HG03064 (cell line): Measurements from ENCODE around the gene CEP126.

Experiments used
- ATAC-seq: cut with Tn5 transposase; IDR thresholded peaks from one replicate; pipeline ENCODE4 v1.9.1; 2021; ENCODE audit warnings: low read depth; ENCODE audit not compliant: unreplicated experiment

CEP126 gene, protein sequence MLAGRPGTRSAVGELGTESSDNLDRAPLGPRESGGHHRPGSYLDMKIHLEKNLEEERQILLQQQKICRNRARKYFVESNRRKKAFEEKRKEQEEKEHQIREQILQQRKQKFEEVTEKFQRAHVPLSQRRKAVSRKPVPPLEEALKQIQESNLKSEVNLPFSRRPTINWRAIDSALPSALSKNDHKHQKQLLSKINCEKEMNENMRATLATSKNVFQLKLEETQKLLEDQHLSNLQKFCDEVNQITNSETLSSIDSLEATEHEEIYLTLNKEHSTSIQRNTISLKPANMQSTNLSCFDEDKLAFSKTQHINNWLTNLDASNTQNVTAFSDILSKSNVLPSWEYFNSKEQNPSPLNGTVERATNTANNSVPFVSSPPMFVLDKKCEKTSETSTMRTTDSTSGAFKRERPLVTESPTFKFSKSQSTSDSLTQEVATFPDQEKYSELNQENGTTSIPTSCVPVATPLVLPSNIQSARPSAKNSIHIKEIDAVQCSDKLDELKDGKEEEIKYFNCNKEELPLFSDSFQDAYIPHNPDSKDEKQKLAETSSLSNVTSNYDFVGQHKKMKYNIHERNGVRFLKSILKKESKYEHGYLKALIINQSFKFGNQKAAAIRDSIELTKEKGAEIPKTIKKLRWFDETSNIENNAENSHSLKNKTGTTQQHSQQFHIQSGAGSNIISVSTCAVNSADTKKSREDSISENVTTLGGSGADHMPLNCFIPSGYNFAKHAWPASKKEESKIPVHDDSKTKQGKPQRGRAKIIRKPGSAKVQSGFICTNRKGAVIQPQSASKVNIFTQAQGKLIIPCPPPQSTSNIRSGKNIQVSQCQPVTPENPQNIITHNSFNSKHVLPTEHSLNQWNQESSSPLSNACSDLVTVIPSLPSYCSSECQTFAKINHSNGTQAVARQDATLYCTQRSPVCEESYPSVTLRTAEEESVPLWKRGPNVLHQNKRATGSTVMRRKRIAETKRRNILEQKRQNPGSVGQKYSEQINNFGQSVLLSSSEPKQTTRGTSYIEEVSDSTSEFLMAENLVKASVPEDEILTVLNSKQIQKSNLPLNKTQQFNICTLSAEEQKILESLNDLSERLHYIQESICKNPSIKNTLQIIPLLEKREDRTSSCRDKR

DNA sequence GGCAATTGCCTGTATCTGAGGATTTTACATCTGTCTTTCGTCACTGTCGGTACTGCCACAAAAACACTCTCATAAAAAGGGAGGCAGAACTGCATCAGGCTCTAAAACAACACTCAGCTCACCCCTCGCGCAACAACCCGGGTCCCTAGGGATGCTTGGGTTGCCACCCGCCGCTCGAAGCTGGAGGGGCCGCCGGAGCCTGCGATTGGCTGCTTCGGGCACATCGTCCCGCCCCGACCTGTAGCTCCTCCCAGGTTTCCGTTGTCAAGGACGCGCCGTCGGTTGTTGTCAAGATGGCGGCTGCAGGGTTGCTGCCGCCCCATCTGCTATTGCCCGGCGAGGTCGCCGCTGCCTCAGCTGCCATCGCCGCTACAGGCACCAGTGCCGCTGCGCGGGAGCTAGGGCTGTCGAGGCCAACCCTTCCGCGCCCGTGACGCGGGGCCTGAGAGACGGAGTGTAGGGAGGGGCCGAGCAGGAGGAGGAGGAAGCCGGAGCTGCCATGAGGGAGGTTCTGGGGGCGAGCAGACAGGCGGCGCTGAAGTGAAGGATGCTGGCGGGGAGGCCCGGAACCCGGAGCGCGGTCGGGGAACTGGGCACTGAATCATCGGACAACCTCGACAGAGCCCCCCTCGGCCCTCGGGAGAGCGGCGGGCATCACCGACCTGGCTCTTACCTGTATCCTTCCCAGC lies at the start of gene CEP126:
Gene CEP126 (plus strand): TSS at position 273 of the 689 bp plus-strand sequence. CDS start 275 bp downstream, at position 548.
- ATAC-seq, result peak; percentile 99

DNA sequence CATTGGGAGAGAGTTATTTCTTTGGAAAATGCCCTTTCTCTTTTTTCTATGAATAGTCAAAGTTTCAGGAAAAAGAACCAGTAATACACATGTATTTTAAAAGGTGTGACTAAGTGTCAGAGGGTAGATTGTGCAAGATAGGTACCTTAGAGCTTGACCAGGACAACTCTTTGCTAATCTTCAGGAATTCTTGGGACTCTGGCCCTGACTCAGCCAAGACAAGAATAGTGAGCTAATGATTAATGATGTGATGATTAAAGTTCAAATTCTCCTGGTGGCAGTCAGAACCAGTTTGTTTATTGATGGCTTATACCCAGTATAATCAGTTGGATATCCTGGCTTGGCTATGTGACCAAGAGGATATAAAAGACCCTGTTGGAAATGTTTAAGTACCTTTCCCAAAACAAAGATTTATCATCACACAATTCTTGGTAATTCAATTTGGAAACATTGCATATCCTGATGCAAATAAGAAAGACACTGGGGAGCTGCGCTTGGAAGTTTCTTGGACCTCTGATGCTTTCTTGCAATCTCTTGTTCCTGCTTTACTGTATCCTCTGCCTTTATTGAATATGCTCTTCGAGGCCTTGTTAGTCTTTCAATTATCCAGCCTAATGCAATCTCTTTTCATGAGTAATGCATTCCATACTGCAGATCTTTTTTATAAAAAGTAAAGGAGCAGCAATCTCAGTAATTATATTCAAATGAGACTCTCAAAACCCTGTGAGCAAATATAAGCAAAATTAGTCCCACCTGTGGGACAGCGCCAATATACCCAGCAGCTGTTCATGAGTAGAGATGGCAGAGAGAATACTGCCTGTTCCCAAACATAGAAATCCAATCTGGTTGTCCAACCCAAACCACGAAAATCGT lies 48.0 kb upstream of the CEP126 start:
- ATAC-seq, result no peak

DNA sequence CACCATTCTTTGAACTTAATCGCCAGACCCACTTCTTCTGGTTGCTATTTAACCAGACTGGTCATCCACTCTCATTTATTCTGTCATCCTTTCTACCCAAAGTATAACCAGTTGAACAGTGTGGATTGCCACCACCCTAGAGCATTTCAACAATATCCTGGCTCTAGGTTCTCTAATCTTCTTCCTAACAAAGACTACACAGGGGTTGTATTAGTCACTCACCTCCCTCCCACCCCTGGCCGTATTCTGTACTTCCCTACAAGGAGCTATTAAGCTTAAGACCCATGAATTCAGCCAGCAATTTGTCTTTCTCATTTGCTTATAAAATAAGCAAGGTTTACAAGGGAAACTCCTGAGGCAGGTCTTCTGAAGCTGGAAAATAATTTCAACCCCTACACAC lies 46.9 kb upstream of the CEP126 start:
- no peak for ATAC-seq

DNA sequence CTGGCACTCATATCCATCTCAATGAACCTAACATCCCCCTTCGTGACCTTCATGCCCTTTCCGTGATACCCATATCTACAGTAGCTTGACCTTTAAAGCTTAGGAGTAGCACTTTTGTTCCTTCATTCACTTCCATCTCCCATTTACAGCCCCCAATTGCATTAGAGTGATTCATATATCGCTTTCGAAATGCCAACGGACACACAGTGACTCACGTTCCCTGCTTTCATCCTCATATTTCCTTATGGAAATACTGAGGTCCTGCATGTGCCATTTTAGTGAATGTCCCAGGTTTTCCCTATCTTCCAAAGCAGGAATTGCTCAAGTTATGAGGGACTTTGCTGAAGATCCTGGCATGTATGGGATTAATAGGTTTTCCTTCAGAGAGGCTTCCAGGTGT lies 44.3 kb upstream of the CEP126 start:
- no peak for ATAC-seq

DNA sequence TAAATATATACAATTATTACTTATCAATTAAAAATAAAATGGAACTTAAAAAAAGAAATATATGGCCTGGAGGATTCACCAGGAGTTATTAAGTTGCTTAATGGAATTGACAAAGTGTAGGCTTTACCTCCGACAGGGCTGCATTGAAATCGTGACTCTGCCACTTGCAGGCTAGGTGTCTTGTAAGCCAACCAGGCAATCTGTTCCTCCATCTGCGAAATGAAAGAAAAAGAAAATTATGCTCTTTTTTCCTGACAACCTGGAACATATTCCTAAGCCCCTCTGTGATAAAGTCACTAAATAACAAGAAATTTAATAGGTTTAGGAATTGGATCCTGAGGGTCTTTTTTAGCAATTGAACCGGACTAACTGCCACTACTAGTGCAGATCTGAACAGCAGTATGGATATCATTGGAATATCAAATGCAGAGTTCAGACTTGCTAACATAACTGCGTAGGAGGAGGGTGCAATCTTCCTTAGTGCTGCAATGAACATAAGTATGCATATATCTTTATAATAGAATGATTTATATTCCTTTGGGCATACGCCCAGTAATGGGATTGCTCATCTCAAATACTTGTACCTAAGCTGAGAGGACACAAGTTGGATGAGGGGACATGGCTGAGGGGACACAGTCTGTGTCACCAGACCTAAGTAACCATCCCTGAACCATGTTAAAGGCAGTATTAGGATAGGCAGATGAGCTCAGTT lies 42.5 kb upstream of the CEP126 start:
- no peak for ATAC-seq

DNA sequence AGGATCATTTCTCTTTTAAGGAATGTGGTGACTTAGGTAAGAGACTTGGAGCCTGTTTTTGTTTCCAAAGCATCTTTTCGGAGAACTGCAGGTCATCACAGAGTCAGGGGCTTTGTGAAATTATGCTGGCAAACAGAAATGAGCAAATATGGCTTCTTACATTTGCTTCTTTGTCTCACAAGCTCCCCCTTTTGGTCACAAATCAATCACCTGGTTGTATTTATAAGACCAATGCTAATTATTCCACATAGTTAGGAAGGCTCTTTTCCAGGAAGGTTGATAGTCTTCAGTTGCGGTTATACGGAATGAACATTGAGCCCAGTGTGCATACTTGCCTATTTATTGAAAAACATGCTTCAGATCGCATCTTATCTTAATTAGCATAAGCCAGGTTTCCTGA lies 34.6 kb upstream of the CEP126 start:
- no peak for ATAC-seq

DNA sequence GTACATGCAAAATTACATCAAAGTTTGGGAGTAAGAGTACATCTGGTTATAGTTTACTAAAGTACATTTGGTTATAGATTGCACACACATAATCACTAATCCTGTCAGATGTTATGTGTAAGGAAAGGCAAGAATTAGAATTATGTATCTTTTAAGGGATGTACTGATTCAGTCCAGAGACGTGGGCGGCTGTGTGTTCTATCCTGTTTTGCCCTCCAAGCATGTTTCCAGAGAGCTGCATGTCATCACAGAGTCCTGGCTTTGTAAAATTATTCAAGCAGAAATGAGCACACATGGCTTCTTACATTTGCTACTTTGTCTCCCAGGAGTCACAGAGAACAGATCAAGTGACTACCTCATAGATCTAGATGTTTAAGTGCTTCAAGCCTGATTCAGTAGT lies 33.2 kb upstream of the CEP126 start:
- no peak for ATAC-seq

DNA sequence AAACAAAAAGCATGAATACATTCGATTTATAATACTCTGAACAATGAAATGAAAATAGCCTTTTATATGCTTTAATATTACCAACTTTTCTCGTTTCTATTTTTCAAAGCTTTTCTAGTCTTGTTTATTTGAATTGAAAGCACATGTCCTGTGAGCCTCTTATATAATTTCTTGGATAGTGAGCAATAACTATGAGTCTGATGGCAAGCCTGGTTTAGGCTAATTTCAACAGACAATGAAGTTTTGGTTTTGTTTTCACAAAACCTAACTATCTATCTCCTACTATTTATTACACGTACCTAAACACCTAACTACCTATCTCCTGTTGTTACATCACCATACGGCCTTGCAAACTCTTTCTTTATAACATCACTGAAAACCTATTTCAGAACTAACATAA lies 29.2 kb upstream of the CEP126 start:
- no peak for ATAC-seq

DNA sequence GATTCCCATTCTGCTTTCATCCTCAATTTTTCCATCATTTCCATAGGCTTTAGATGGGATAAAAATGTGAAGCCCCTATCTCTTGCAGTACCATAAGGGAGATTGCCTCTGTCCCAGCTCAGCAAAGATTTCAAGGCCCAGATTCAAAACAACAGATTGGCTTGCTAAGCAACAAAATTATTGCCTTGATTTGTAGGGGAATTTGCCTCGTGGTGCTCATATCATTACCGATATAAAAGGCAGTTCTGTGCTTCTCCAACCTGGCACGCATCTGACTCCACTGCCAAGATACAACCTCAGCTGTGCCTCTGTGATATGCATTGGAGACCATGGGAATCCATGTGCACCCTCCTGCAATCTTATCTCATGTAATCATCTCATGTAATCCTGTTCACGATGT lies 25.0 kb upstream of the CEP126 start:
- ATAC-seq, result no peak

DNA sequence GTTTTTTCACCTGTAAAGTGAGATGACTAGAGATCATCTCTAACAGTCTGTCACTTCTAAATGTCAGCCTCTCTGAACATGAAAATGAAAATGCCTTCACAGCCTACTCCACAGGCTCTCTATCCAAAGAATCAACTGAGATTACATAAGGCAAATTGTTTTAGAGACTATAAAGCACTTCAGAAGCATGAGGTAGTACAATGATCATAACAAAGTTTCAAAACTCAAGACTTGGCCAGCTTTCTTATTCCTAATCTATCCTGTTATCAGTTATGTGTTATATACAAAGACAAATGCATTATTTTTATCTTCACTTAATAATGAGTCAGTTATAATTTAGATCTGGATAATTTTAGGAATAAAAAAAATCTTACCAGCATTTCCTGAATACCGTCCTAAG lies 20.3 kb upstream of the CEP126 start:
- no peak for ATAC-seq

DNA sequence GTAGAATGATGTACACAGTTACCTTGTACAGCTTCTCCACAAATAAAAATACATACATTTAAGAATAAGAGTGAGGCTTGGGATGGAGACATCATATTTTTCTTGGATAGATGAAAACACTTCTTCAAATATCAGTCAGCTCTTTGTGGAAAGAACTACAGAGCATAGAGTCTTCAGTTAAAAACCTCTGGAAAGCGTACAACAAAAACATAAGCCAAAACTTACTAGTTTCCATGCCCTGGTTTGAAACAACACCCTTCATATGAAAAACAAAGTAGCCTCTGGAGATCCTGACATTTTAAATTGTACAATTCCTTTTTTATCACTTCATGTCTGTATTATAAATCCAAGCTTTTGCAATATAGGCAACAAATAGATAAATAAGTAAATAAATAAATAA lies 7.0 kb upstream of the CEP126 start:
- no peak for ATAC-seq

DNA sequence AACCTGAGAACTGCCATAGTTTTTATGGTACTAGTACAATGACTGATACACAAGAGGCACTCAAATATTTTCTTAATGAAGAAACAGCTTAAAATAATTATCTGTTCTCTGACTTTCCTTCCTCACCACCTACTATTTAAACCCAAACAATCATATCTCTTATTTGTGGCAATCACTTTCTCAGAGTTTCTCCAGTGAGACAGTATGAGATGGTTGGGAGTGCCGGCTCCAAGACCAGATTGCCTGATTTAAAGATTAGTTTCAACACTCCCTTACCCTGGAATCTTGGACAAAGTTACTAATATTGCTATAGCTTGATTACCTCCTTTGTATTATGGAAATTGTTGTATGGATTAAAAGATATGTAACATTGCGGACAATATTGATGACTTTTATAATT lies 5.7 kb upstream of the CEP126 start:
- no peak for ATAC-seq

DNA sequence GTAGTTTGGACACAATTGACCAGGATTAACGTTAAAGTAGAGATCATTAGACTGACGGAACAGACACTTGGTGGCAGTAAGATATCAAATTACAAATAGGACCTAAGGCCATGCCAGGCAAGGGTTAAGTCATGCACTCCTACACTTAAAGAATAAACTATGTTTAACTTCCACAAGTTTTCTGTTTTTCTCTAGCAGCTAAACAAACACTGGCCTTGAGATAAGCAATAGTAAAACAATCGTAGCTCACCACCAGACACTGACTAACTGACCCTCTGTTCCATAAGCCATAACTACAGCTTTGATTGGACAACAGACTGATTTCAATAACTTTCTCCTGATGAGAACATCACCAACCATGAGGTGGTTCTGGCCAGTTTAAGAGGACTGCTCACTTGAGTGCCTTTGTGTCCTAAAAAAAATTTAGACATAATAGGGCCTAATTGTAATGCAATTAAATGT lies 2.0 kb upstream of the CEP126 start:
- no peak for ATAC-seq

DNA sequence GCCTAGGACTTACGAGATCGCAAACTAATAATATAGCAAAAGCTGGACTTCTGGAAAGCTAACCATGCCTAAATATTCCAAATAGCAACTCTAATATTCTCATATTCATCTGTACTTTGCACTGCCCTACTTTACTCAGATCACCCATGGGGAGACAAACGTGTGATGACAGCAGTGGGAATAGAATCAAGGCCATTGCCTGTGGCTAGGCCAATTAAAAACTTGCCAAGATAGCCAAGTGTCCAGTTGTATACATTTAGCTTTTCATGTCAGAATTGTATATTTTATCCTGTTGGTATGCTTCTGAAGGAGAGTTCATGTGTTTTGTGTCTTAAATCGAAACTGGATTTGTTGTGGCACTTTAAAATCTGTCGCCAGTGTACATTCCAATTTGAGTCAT lies 1.2 kb upstream of the CEP126 start:
- ATAC-seq, result no peak

DNA sequence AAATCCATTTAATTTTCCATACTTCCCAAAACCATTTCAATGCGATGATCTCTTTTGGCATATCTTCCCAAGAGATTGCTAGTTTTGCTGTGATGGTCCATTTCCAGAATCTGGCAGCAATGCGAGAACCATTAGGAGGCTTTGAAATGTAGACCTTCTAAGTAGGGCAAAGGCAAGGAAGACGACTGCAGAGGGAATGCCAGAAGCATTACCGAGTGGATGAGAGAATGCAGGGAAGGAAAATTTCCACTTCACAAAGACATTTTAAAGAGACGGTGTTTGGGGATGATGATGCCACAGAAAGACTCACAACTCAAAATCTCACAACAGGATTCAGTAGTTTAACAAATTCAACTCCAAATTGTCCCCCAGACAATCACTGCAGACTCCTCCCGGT lies 471 bp upstream of the CEP126 start:
- no peak for ATAC-seq

DNA sequence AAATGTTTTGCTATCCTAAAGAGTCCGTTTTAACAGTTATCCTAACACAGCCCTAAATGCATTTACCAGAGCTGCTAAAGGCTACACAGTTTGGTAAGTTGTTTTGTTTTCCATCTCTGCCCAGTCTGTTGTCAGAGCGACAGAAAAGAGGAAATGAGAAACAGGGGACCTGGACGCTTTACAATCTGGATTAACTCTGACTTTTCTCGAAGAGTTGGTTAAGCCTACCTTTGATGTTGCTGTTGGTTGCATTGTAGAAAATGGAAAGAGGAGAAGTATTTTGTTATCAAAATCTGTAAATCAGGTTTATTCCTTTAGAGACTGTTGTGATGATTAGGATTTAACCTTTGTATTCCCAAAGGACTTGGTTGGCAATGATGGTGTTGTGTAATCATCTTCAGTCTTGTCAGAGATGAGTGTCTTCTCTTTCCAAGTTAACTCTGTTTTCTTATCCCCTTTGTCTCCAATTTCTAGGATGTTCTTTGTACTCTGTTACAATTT lies 1.0 kb downstream of the CEP126 start:
- no peak for ATAC-seq

DNA sequence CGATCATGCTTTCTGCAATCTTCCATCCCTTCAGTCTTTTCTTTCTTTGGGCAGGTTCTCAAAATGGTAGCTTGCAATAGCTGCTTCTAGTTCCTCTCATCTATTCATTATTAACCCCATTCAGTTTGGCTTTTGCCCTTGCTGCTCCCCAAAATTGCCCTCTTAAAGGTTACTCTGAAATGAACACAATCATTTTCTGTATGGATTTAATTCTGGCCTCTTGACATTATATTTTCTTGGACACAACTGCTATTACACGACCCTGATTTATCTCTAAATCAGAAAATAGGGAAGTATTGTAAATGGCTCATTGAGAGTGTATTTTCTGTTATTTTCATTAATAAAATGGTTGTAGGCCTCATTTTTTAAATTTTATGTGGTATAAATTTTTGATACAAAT lies 1.6 kb downstream of the CEP126 start, which contains the start of gene ANGPTL5:
Gene ANGPTL5 (minus strand): TSS at position 101 of the 400 bp plus-strand sequence. CDS start 8,613 bp downstream, outside the sequence.
- no peak for ATAC-seq

DNA sequence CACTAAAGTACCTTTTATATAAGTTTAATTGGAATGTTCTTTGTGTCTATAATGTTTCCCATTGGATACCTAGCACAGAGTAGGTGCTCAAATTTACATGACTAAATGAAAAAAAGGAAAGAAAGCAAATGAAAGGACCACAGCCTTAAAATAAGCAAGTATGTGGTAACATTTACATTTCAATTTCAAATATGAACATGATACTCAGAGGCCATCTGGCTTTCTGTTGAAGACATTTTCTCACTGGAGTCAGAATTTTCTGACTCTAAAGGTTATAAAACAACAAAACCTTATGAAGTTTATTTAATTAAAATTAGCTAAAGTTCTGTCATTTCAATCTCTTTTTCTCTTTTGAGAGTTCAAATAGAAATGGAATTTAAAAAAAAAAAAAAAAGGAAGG lies 2.4 kb downstream of the CEP126 start:
- no peak for ATAC-seq

DNA sequence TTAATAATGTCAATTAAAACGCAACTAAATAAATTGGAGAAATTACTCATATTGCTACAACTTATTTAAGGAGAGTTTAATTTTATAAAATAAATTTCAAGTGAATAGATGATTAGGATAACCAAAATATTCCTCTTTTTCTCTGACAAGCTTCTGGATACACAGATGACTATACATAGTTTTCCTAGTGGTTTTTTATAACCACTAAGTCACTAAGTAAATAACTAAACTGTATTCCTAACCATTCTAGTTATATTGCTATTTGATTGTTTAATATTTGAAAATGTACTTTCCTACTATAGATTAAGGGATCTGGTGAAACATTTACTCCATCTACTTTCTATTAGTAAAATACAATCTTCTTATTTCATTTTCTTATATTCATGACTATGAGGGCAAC lies 6.2 kb downstream of the CEP126 start:
- no peak for ATAC-seq
